ENCODE measurements around the gene DAPK3. TPM values are rescaled to one million over a fixed set of nuclear protein-coding genes. Genes with fewer than 3 reads are reported as not detected.
"Not testable (repeated sequence)": the region's sequence is repeated elsewhere in the genome, so short reads cannot be mapped to it uniquely, and the experiment has no call there.

DAPK3 gene
- total RNA-seq, 1 donor from 2014 or later, result 35.2 TPM

GRCh38 chr19:4005436-4005835 lies 34.5 kb upstream of the DAPK3 start:
- intact Hi-C loops (cut with micrococcal nuclease), result not testable (repeated sequence)

GRCh38 chr19:4000798-4001197 lies 29.9 kb upstream of the DAPK3 start:
- intact Hi-C loops (cut with micrococcal nuclease), result not testable (repeated sequence)

GRCh38 chr19:3998667-3999412 lies 27.9 kb upstream of the DAPK3 start:
- intact Hi-C loops (cut with micrococcal nuclease), result not testable (repeated sequence)

GRCh38 chr19:3995607-3996006 lies 24.7 kb upstream of the DAPK3 start:
- intact Hi-C loops (cut with micrococcal nuclease), result no loop called here

GRCh38 chr19:3990815-3991117 lies 19.9 kb upstream of the DAPK3 start:
- intact Hi-C loops (cut with micrococcal nuclease), result loop anchor here (1.0 kb wide), 1 partner anchor 17 kb away; the partner anchor contains the start of gene PIAS4

- intact Hi-C loops (cut with micrococcal nuclease), result loop anchor here (5.0 kb wide), 3 partner anchors 200 to 470 kb away; partner anchors contain the start of genes APBA3, MRPL54 and UBXN6
Observed at GRCh38 chr19:3987619-3988371, 16.9 kb upstream of the DAPK3 start.

- intact Hi-C loops (cut with micrococcal nuclease), result loop anchor here (1.0 to 5.0 kb wide), 5 partner anchors 153 to 471 kb away; partner anchors contain the start of genes APBA3, MRPL54 and UBXN6
Observed at GRCh38 chr19:3986260-3987041, 15.6 kb upstream of the DAPK3 start.

- intact Hi-C loops (cut with micrococcal nuclease), result loop anchor here (1.0 to 5.0 kb wide), 8 partner anchors 15 to 472 kb away; partner anchors contain the start of genes APBA3, DAPK3, MRPL54 and PIAS4
Observed at GRCh38 chr19:3985643-3986259, 14.9 kb upstream of the DAPK3 start.

GRCh38 chr19:3984908-3985642 lies 14.2 kb upstream of the DAPK3 start, which contains the start of gene EEF2:
Gene EEF2 (minus strand): TSS chr19:3985463. CDS start chr19:3985380, 83 bp downstream.
- intact Hi-C loops (cut with micrococcal nuclease), result loop anchor here (1.0 to 5.0 kb wide), 6 partner anchors 14 to 472 kb away; partner anchors contain the start of genes APBA3, DAPK3, MRPL54 and PIAS4

- intact Hi-C loops (cut with micrococcal nuclease), result loop anchor here (2.0 kb wide), 2 partner anchors 14 to 82 kb away; partner anchors contain the start of genes DAPK3 and ZBTB7A
Observed at GRCh38 chr19:3984584-3984907, 13.6 kb upstream of the DAPK3 start.

GRCh38 chr19:3983936-3984583 lies 13.2 kb upstream of the DAPK3 start:
- intact Hi-C loops (cut with micrococcal nuclease), result loop anchor here (2.0 kb wide), 2 partner anchors 13 to 83 kb away; partner anchors contain the start of genes DAPK3 and ZBTB7A

- intact Hi-C loops (cut with micrococcal nuclease), result no loop called here
Observed at GRCh38 chr19:3983542-3983914, 12.6 kb upstream of the DAPK3 start.

GRCh38 chr19:3982701-3983541 lies 12.0 kb upstream of the DAPK3 start:
- intact Hi-C loops (cut with micrococcal nuclease), result no loop called here

GRCh38 chr19:3981736-3982681 lies 11.1 kb upstream of the DAPK3 start:
- intact Hi-C loops (cut with micrococcal nuclease), result no loop called here

- intact Hi-C loops (cut with micrococcal nuclease), result no loop called here
Observed at GRCh38 chr19:3981373-3981735, 10.5 kb upstream of the DAPK3 start.

- intact Hi-C loops (cut with micrococcal nuclease), result no loop called here
Observed at GRCh38 chr19:3980353-3981251, 9.7 kb upstream of the DAPK3 start.
